ENCODE results near the gene MEI4. TPM values are rescaled to one million over a fixed set of nuclear protein-coding genes. Genes with fewer than 3 reads are reported as not detected.

MEI4 gene
- total RNA-seq, 1 donor from 2014 or later = 0.21 TPM

DNA sequence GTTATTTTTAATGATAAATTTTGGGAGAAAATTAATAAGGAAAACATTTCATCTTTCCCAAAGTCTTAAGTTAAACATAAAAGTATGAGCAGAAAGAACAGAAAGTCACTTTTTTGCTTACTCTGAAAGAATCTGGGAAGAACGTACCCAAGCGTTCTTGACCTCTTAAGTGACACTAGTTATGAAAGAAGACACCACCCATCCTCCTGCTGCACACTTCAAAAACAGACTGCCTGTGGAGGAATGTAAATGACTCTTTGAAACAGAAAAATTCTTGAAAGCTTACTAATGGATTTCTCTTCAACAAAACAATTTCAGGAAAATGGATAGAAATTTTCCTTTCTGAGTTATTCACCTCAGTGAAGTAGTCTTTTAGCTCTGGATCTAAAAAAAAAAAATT, 227.7 kb downstream of the MEI4 start:
- Histone ChIP-seq H3K4me3 (ENCODE audit: low read depth, low read length) (no peak overlapping the region), H3K36me3 (ENCODE audit: control insufficient read depth, insufficient read depth, low read length) (no peaks in the 10 kb centered on the region), H3K27me3 (ENCODE audit: control insufficient read depth, insufficient read depth, low read length) (no peaks in the 10 kb centered on the region)
- TF ChIP-seq, protein P1, sequence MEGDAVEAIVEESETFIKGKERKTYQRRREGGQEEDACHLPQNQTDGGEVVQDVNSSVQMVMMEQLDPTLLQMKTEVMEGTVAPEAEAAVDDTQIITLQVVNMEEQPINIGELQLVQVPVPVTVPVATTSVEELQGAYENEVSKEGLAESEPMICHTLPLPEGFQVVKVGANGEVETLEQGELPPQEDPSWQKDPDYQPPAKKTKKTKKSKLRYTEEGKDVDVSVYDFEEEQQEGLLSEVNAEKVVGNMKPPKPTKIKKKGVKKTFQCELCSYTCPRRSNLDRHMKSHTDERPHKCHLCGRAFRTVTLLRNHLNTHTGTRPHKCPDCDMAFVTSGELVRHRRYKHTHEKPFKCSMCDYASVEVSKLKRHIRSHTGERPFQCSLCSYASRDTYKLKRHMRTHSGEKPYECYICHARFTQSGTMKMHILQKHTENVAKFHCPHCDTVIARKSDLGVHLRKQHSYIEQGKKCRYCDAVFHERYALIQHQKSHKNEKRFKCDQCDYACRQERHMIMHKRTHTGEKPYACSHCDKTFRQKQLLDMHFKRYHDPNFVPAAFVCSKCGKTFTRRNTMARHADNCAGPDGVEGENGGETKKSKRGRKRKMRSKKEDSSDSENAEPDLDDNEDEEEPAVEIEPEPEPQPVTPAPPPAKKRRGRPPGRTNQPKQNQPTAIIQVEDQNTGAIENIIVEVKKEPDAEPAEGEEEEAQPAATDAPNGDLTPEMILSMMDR (IDR thresholded peaks at IDR 0.05; ENCODE audit: insufficient read depth, low read length, poor library complexity, severe bottlenecking) = no peak
- no peak for DNase-seq (ENCODE audit: low read depth)

DNA sequence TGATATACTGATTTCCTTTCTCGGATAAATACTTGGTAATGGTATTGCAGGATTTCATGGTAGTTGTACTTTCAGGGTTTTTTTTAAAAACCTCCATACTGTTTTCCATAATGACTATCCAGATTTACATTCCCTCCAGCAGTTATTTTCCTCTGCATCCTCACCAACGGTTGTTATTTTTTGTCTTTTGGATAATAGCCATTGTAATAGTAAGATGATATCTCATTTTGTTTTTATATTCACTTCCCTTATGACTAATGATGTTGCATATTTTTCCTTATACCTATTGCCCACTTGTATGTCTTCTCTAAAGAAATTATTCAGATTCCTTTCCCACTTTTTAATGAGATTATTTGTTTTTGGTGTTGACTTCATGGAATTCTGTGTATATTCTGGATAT, 231.0 kb downstream of the MEI4 start:
- Histone ChIP-seq H3K27me3 (ENCODE audit: control insufficient read depth, insufficient read depth, low read length) (no peaks in the 10 kb centered on the region), H3K4me3 (ENCODE audit: low read depth, low read length) (no peak overlapping the region), H3K36me3 (ENCODE audit: control insufficient read depth, insufficient read depth, low read length) (no peaks in the 10 kb centered on the region)
- no peak for DNase-seq (ENCODE audit: low read depth)
- TF ChIP-seq, protein P1 (IDR thresholded peaks at IDR 0.05; ENCODE audit: insufficient read depth, low read length, poor library complexity, severe bottlenecking) = no peak

DNA sequence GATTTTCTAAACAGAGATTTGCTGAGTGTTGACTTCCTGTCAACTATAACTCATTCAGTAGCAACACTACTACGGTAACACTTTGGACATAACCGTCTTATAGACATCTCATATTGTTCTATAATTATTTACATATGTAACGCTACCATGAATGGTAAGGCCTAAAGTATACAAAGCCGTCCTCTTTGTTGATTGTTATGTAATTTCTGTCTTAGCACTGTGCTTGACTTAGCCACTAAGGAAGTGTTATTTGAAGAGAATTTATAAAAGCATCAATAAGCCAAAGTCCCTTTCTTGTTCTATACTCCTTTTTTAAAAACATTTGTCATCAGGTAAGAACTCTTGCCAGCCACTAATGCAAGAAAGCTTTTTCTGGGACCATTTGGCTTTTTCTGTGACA, 240.6 kb downstream of the MEI4 start:
- Histone ChIP-seq H3K36me3 (ENCODE audit: control insufficient read depth, insufficient read depth, low read length) (no peaks in the 10 kb centered on the region), H3K4me3 (ENCODE audit: low read depth, low read length) (no peak overlapping the region), H3K27me3 (ENCODE audit: control insufficient read depth, insufficient read depth, low read length) (no peaks in the 10 kb centered on the region)
- TF ChIP-seq, protein P1 (IDR thresholded peaks at IDR 0.05; ENCODE audit: insufficient read depth, low read length, poor library complexity, severe bottlenecking) = no peak
- DNase-seq (ENCODE audit: low read depth) = no peak

DNA sequence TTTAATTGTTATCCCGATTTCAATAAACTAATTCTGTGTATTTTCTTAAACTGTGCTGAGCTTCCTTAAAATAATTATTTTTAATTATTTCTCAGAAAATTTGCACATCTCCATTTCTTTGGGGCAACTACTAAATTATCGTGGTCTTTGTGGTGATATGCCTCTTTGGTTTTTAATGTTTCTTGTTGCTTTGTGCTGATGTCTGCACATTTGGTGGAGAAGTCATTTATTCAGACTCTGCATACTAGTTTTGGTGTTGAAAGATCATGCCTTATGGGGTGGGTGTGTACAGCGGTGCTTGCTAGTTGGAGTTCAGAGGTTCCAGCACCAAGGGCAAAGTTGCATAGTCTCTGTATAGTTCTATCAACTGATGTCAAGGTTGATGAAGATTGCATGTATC, 253.2 kb downstream of the MEI4 start:
- TF ChIP-seq, protein P1 (IDR thresholded peaks at IDR 0.05; ENCODE audit: insufficient read depth, low read length, poor library complexity, severe bottlenecking) = no peak

DNA sequence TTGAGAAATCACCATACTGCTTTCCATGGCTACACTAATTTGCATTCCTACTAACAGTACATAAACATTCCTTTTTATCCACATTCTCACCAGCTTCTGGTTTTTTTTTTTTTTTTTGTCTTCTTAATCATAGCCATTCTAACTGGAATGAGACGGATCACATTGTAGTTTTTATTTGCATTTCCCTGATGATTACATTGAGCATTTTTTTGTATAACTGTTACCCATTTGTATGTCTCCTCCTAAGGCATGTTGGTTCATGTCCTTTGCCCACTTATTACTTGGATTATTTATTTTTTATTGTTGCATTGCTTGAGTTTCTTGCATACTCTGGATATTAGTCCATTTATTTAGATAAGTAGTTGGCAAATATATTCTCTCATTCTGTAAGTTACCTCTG, 258.0 kb downstream of the MEI4 start:
- H3K27me3 ChIP-seq (ENCODE audit: control insufficient read depth, insufficient read depth, low read length) = no peaks in the 10 kb centered on the region
- TF ChIP-seq, protein P1 (IDR thresholded peaks at IDR 0.05; ENCODE audit: insufficient read depth, low read length, poor library complexity, severe bottlenecking) = no peak
- DNase-seq (ENCODE audit: low read depth) = no peak
- no peak overlapping the region for H3K4me3 ChIP-seq (ENCODE audit: low read depth, low read length)
- H3K36me3 ChIP-seq (ENCODE audit: control insufficient read depth, insufficient read depth, low read length) = no peaks in the 10 kb centered on the region

More for the DNA sequence above, 253.2 kb downstream of the MEI4 start:
- Histone ChIP-seq H3K27me3 (ENCODE audit: control insufficient read depth, insufficient read depth, low read length) (no peaks in the 10 kb centered on the region), H3K4me3 (ENCODE audit: low read depth, low read length) (no peak overlapping the region), H3K36me3 (ENCODE audit: control insufficient read depth, insufficient read depth, low read length) (no peaks in the 10 kb centered on the region)
- DNase-seq (ENCODE audit: low read depth) = no peak

DNA sequence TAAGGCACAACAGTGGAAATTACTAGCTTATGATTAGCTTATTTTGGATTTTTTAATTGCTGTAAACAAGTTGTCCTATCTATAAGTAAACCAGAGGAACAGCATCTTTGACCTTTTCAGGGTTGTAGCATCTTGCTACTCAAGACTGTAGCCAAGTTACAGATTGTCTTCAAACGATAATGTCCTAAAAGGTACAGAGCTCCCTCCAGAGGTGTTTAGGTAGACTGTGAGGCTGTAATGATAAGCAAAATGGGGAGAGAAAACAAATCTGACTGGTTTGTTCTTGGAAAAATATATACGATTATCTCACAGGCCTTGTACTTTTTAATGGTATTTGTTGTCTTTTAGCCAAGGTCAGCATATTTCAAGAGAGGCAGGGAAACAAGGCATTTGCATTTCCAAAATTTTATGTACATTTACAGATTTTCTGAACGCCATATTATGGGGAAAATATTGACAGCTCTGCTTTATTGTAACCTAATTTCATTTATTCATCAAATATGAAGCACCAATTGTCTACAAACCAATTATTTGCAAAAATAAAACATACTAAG, 273.4 kb downstream of the MEI4 start:
- Histone ChIP-seq H3K27me3 (ENCODE audit: control insufficient read depth, insufficient read depth, low read length) (no peaks in the 10 kb centered on the region), H3K36me3 (ENCODE audit: control insufficient read depth, insufficient read depth, low read length) (no peaks in the 10 kb centered on the region), H3K4me3 (ENCODE audit: low read depth, low read length) (no peak overlapping the region)
- TF ChIP-seq, protein P1 (IDR thresholded peaks at IDR 0.05; ENCODE audit: insufficient read depth, low read length, poor library complexity, severe bottlenecking) = no peak
- no peak for DNase-seq (ENCODE audit: low read depth)
